ENCODE results near the gene MSANTD1.

The MSANTD1 gene

GRCh38 chr4:3201718-3202702 lies 46.9 kb upstream of the MSANTD1 start:
- no peaks in the 10 kb centered on the region for H3K9me3 ChIP-seq (ENCODE audit: insufficient read depth, low read length)
- H3K9ac ChIP-seq (ENCODE audit: low read length), result no peak overlapping the region
- no peak overlapping the region for H3K4me2 ChIP-seq (ENCODE audit: low read length)
- TF ChIP-seq EZH2phosphoT487 (IDR thresholded peaks at IDR 0.05; ENCODE audit: low read depth) (no peak), CTCF (IDR thresholded peaks at IDR 0.05; ENCODE audit: low read depth, low read length) (no peak)
- no peaks in the 10 kb centered on the region for H3K27me3 ChIP-seq (ENCODE audit: low read depth, low read length)
- H3K4me3 ChIP-seq (ENCODE audit: low read length), result no peak overlapping the region
- H3K4me1 ChIP-seq (ENCODE audit: low read length), result no peaks in the 10 kb centered on the region
- H4K20me1 ChIP-seq (ENCODE audit: insufficient read depth, low read length), result peaks cover 7% of the 10 kb centered on the region; the same call in 1 of the 2 replicates
- H3K27ac ChIP-seq (ENCODE audit: low read length), result no peak overlapping the region
- H3K79me2 ChIP-seq (ENCODE audit: low read length), result no peaks in the 10 kb centered on the region
- H3K36me3 ChIP-seq (replicated peaks; ENCODE audit: low read depth, low read length), result peaks cover 54% of the 10 kb centered on the region
- no peak overlapping the region for H2AFZ ChIP-seq (ENCODE audit: low read depth, low read length)

GRCh38 chr4:3202836-3203820 lies 45.8 kb upstream of the MSANTD1 start:
- Histone ChIP-seq H3K36me3 (replicated peaks; ENCODE audit: low read depth, low read length) (peaks cover 57% of the 10 kb centered on the region), H3K4me1 (ENCODE audit: low read length) (no peaks in the 10 kb centered on the region), H3K79me2 (ENCODE audit: low read length) (no peaks in the 10 kb centered on the region), H3K27ac (ENCODE audit: low read length) (no peak overlapping the region), H3K4me3 (ENCODE audit: low read length) (no peak overlapping the region), H3K4me2 (ENCODE audit: low read length) (no peak overlapping the region), H3K9me3 (ENCODE audit: insufficient read depth, low read length) (no peaks in the 10 kb centered on the region), H2AFZ (ENCODE audit: low read depth, low read length) (no peak overlapping the region), H4K20me1 (ENCODE audit: insufficient read depth, low read length) (0 out of 2 replicates have a peak, but pooled peaks cover 7% of the 10 kb centered on the region), H3K27me3 (ENCODE audit: low read depth, low read length) (no peaks in the 10 kb centered on the region), H3K9ac (ENCODE audit: low read length) (no peak overlapping the region)
- no peak for TF ChIP-seq CTCF (IDR thresholded peaks at IDR 0.05; ENCODE audit: low read depth, low read length)
- no peak for TF ChIP-seq EZH2phosphoT487 (IDR thresholded peaks at IDR 0.05; ENCODE audit: low read depth)

- Histone ChIP-seq H3K27me3 (ENCODE audit: low read depth, low read length) (no peaks in the 10 kb centered on the region), H4K20me1 (ENCODE audit: insufficient read depth, low read length) (0 out of 2 replicates have a peak, but pooled peaks cover 3% of the 10 kb centered on the region), H3K4me2 (ENCODE audit: low read length) (no peak overlapping the region), H3K36me3 (replicated peaks; ENCODE audit: low read depth, low read length) (peaks cover 58% of the 10 kb centered on the region), H3K79me2 (ENCODE audit: low read length) (no peaks in the 10 kb centered on the region), H3K9ac (ENCODE audit: low read length) (no peak overlapping the region), H3K4me3 (ENCODE audit: low read length) (no peak overlapping the region), H3K4me1 (ENCODE audit: low read length) (no peaks in the 10 kb centered on the region), H2AFZ (ENCODE audit: low read depth, low read length) (no peak overlapping the region), H3K27ac (ENCODE audit: low read length) (no peak overlapping the region), H3K9me3 (ENCODE audit: insufficient read depth, low read length) (no peaks in the 10 kb centered on the region)
- TF ChIP-seq CTCF (IDR thresholded peaks at IDR 0.05; ENCODE audit: low read depth, low read length) (no peak), EZH2phosphoT487 (IDR thresholded peaks at IDR 0.05; ENCODE audit: low read depth) (no peak)
Observed at GRCh38 chr4:3203971-3204431, 45.0 kb upstream of the MSANTD1 start.
